ENCODE results near the gene PCNT.

Gene PCNT

DNA sequence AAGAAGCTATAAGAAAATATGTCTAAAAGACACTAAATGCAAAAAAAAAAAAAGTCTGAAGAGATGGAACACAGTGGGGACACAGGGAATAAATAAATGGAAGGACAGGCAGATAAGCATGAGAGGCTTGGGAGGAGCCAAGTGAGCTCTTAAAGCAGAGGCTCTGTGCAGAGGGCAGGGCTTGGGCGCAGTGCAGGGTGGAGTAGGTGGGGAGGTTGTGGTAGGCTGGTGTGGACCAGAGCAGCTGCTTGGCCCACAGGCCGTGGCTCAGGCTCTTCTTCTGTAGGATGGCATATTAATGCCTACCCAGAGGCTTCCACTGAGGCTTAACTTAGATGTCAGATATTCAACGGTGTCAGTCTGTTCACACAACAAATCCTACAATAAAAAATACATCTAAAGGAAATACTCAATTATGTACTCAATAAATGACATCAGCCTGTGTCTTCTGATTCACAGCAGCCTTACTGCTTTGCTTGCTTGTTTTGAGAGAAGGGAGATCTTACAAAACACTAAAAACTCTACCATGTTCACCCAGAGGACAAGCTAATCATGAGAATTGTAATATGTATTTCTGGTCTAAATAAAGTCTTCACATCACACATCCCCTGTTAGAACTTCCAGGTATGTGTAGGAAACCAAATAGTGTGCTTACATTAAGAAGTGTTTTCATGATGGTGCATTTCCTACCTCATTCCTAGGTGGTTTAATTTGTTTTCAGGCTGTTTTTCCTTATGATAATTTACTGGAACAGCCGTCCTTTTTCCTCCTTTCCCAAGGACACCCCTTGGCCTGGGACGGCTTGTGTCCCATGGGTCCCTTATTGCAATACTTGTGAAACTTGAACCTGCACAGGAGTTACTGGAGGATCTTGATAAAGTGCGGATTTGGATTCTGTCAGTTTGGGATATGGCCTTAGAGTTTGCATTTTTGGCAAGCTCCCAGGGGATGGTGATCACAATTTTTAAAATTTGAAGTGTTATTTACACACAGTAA, 159.6 kb downstream of the PCNT start:
- no peak for DNase-seq (ENCODE audit: low read depth, low spot score)

DNA sequence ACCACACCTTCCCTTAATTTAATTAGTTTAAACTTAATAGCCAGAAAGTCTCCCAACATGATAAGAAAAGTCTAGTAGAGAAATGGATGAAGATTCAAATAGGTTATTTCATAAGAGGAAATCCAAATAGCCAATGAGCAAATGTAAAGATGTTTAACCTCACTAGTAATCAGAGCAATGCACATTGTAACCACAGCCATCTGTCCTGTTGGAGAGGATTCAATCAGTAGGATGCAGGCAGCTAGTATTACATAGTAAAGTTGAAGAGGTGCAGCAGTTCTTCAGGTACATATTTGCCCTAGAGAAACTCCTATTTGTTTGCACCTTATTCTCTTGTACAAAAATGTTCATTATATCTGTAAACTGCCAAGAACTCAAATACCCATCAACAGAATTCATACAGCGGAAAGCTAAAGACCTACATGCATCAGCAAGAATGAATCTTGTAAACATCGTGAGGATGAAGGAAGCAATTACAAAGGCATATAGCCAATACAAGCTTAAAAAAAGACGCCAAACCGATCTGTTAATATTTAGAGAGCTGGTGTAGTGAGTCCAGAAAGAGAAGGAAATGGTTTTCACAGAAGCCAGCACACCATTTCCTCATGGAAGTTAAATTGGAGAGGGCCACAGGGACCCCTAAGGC, 162.6 kb downstream of the PCNT start:
- no peak for DNase-seq (ENCODE audit: low read depth, low spot score)

DNA sequence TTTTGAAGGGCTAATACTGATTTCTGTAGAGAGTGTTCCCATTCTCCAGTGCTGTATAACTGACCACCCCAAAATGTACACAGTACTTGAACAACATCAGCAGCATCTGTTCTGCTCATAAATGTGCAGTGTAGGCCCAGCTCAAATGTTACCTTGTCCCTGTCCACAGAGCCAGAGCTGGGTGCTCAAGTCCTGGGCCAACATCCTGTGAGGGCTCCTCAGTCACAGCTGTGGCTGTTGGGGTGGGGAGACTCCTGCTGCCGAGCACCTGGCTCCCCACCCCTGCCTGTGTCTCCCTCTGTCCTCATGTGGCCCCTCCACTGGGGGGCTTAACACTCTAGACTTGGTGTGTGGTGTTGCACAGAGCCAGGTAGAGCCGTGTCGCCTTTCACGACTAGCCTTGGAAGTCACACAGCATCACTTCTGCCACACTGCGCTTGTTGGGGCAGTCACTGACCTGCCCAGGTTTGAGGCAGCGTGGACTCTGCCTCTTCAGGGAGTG, 165.3 kb downstream of the PCNT start:
- no peak for DNase-seq (ENCODE audit: low read depth, low spot score)

DNA sequence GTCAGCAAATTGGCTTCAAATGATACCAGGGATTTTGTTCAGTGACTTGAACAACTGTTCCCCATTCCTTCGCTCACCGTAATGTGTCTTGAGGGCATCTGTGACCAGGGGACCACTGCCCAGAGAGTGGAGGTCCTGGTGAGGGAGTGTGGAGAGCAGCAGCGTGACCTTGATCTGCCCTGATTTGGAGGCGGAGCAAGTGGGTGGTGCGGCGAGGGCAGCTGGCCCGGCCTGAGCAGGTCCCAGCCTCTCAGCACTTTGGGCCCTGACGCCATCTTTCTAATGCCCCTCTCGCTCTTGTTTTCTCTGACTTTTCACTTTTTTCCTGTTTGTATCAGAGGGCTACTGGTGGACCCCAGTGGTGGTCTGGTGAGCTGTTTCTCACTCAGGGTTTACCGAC, 165.8 kb downstream of the PCNT start:
- no peak for DNase-seq (ENCODE audit: low read depth, low spot score)

DNA sequence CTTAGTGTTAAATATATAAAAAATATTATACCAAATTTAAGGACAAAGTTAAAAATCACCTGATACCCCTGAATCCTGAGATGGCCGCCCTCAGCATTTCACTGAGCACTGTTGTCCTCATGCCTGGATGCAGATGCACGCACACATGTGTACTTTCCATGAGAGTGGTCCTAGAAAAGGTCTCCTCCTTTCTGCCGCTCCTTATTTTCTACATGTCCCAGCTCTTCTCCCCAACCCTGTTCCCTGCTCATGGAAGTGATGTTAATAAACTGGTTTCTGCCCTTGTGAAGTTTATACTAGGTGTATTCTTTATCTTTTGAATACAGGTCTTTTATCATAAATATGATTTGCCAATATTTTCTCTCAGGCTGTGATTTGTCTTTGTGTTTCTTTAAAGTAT, 167.6 kb downstream of the PCNT start:
- DNase-seq (ENCODE audit: low read depth, low spot score): no peak

DNA sequence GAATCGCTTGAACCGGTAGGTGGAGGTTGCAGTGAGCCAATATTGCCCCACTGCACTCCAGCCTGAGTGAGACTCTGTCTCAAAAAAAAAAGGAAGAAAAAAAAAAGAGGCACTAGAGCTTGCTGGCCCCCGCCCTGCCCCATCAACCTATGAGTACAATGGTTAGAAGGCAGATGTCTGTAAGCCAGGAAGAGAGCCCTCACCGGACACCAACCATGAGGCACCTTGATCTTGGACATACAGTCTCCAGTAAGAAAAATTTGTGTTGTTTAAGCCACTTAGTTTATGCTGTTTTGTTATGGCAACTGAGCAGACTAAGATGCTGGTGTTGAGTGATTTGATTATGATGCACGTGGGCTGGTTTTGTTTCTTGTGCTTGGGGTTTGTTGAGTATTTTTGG, 168.9 kb downstream of the PCNT start:
- no peak for DNase-seq (ENCODE audit: low read depth, low spot score)

DNA sequence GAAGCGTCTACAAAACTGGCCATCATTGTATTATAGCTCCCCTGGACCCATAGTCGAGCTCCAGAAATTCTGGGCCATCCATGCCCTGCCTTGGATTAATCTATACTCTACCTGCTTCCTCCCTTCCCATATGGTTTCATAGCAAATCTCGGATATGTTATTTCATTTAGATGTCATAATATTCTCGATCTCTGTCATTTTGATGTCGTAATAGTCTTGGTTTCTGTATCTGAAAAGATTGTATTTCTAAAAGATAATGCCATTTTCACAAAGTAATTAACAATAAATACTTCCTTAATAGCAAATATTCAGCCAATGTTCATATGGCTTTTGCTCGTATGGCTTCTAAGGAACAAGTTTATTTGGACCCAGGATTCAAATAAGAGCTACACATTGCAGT, 169.9 kb downstream of the PCNT start:
- no peak for DNase-seq (ENCODE audit: low read depth, low spot score)

Data from activated CD4-positive, CD25-positive, alpha-beta regulatory T cell treated with anti-CD3 and anti-CD28 coated beads, Interleukin-2, amount 50 U/mL, for 16 hours (primary cell).